GM12878 (cell line): ENCODE results near the gene WNT16. TPM values are rescaled to one million over a fixed set of nuclear protein-coding genes. Genes with fewer than 3 reads are reported as not detected.

Experiments
- ATAC-seq: fragments of 200-7000 bp; cut with Tn5 transposase; 3 replicates; pipeline ENCODE4 v1.9.1; 2020; ENCODE audit warnings: mild to moderate bottlenecking, moderate library complexity
- BruUV-seq: library from RNA; stranded (reverse); fragments of 400-500 nt; replicated peaks from 2 replicates; lab custom pipeline; 2021; lab: Mats Ljungman, UMichigan
- CTCF ChIA-PET: fragments of 300-600 bp; sonication (Branson Sonifier 250); formaldehyde crosslinking; extraction: SDS; loops from one replicate; lab custom pipeline; 2021; ENCODE audit warnings: inconsistent platforms; lab: Yijun Ruan, JAX
- POLR2A ChIA-PET: fragments of 350-600 bp; formaldehyde crosslinking; extraction: SDS; loops from one replicate; lab custom pipeline; 2021; ENCODE audit warnings: inconsistent platforms; lab: Charles Lee
- RAD21 ChIA-PET: fragments of 300-600 bp; sonication (Branson Sonifier 250); formaldehyde crosslinking; loops from one replicate; lab custom pipeline; 2023; ENCODE audit warnings: antibody characterized with exemption; ENCODE audit not compliant: unreplicated experiment; lab: Charles Lee
- SMC1A ChIA-PET: fragments of 300-600 bp; sonication (Branson Sonifier 250); formaldehyde crosslinking; loops from one replicate; lab custom pipeline; 2023; ENCODE audit not compliant: unreplicated experiment, uncharacterized antibody; lab: Charles Lee
- DNase-seq: peaks from one replicate; pipeline ENCODE4 v3.0.0-alpha.2; 2011; ENCODE audit warnings: low read depth, low spot score
- FAIRE-seq: peaks from 3 replicates; lab custom pipeline; 2011; peaks lifted over from hg19 to GRCh38; lab: Jason Lieb, UNC
- H2AFZ ChIP-seq: 2 replicates; pipeline ENCODE4 v1.6.0; 2011; ENCODE audit warnings: low read depth, low read length, control low read depth; ENCODE audit not compliant: control insufficient read depth
- H3K27ac ChIP-seq: 2 replicates; pipeline ENCODE4 v1.5.1; 2011; ENCODE audit warnings: control low read depth; ENCODE audit not compliant: control insufficient read depth, insufficient read depth
- H3K27me3 ChIP-seq, 2 experiments: replicated peaks in 1 of 2; 2 replicates each; pipeline versions ENCODE4 v1.6.0 to v1.6.1; 2011; ENCODE audit warnings: low read length in 1 of 2; ENCODE audit not compliant: control insufficient read depth in 2 of 2, insufficient read depth in 2 of 2
- H3K36me3 ChIP-seq, 2 experiments: 2 replicates each; pipeline ENCODE4 v1.5.1; 2011; ENCODE audit warnings: low read length in 1 of 2; ENCODE audit not compliant: control insufficient read depth in 2 of 2, insufficient read depth in 2 of 2
- H3K4me1 ChIP-seq: 2 replicates; pipeline ENCODE4 v1.6.1; 2011; ENCODE audit warnings: mild to moderate bottlenecking, low read length, moderate library complexity, mixed read lengths; ENCODE audit not compliant: control insufficient read depth, insufficient read depth
- H3K4me2 ChIP-seq: 2 replicates; pipeline ENCODE4 v1.6.0; 2011; ENCODE audit warnings: control low read depth; ENCODE audit not compliant: control insufficient read depth, insufficient read depth
- H3K4me3 ChIP-seq: fragments of 200-600 bp; sonication (generic); 2 replicates; pipeline ENCODE4 v1.5.1; 2016
- H3K79me2 ChIP-seq: 2 replicates; pipeline ENCODE4 v1.6.0; 2011; ENCODE audit warnings: low read length; ENCODE audit not compliant: control insufficient read depth, insufficient read depth
- H3K9ac ChIP-seq: 2 replicates; pipeline ENCODE4 v1.8.0; 2011; ENCODE audit warnings: low read length, control low read depth, mixed read lengths; ENCODE audit not compliant: control insufficient read depth, insufficient read depth
- H3K9me3 ChIP-seq: replicated peaks from 3 replicates; pipeline ENCODE4 v1.5.1; 2011; ENCODE audit warnings: mild to moderate bottlenecking, low read length; ENCODE audit not compliant: control insufficient read depth, insufficient read depth
- H4K20me1 ChIP-seq: 2 replicates; pipeline ENCODE4 v1.6.0; 2011; ENCODE audit not compliant: control insufficient read depth, insufficient read depth
- BCL3 ChIP-seq: IDR thresholded peaks from 2 replicates; pipeline ENCODE4 v1.6.1; 2011; ENCODE audit warnings: borderline replicate concordance, low read depth, mild to moderate bottlenecking, moderate library complexity, low read length; ENCODE audit not compliant: insufficient read depth, poor library complexity, severe bottlenecking
- CREB1 ChIP-seq: IDR thresholded peaks from 2 replicates; pipeline ENCODE4 v1.6.1; 2012; ENCODE audit warnings: low read depth, mild to moderate bottlenecking, inconsistent platforms
- FOS ChIP-seq: IDR thresholded peaks from 3 replicates; pipeline ENCODE4 v1.6.1; 2011; ENCODE audit warnings: borderline replicate concordance; ENCODE audit not compliant: insufficient read length; ENCODE audit errors: extremely low read depth
- JUND ChIP-seq: IDR thresholded peaks from 2 replicates; pipeline ENCODE4 v1.6.1; 2012; ENCODE audit warnings: low read depth, mild to moderate bottlenecking, low read length, improper control_type of control experiment, moderate library complexity
- MYB ChIP-seq: fragments of 150-350 bp; IDR thresholded peaks from 2 replicates; pipeline ENCODE4 v1.6.1; 2014; ENCODE audit warnings: mild to moderate bottlenecking, low read depth, low read length, borderline replicate concordance
- NFYA ChIP-seq: IDR thresholded peaks from 2 replicates; pipeline ENCODE4 v1.6.1; 2011; ENCODE audit warnings: low read depth, mild to moderate bottlenecking, low read length, improper control_type of control experiment, borderline replicate concordance
- NR2C2 ChIP-seq: IDR thresholded peaks from 2 replicates; pipeline ENCODE4 v1.6.1; 2011; ENCODE audit warnings: borderline replicate concordance, low read depth; ENCODE audit not compliant: control insufficient read depth, insufficient read length
- PAX8 ChIP-seq: fragments of 450-650 bp; IDR thresholded peaks from 2 replicates; pipeline ENCODE4 v1.6.1; 2017; ENCODE audit warnings: mild to moderate bottlenecking, moderate library complexity
- POLR2A ChIP-seq: IDR thresholded peaks from 2 replicates; pipeline ENCODE4 v1.6.1; 2011; ENCODE audit warnings: low read depth, mild to moderate bottlenecking, low read length
- SREBF2 ChIP-seq: IDR thresholded peaks from 2 replicates; pipeline ENCODE4 v1.6.1; 2012; ENCODE audit warnings: mild to moderate bottlenecking, low read length
- STAT3 ChIP-seq: IDR thresholded peaks from 2 replicates; pipeline ENCODE4 v1.6.1; 2011; ENCODE audit warnings: low read depth, low read length, improper control_type of control experiment
- ZBTB4 ChIP-seq: fragments of 450-650 bp; formaldehyde crosslinking; IDR thresholded peaks from 2 replicates; pipeline ENCODE4 v1.4.0; 2022; ENCODE audit warnings: mild to moderate bottlenecking, moderate library complexity
- ZBTB40 ChIP-seq: fragments of 450-650 bp; IDR thresholded peaks from 2 replicates; pipeline ENCODE4 v1.6.1; 2016; ENCODE audit warnings: mild to moderate bottlenecking, moderate library complexity, borderline replicate concordance
- ZNF217 ChIP-seq: fragments of 450-650 bp; IDR thresholded peaks from 2 replicates; pipeline ENCODE4 v1.6.1; 2017; ENCODE audit warnings: antibody characterized with exemption, mild to moderate bottlenecking
- ZZZ3 ChIP-seq: IDR thresholded peaks from 2 replicates; pipeline ENCODE4 v1.6.1; 2011; ENCODE audit warnings: low read depth; ENCODE audit not compliant: control insufficient read depth, insufficient read length
- WGBS: methylation state at CpG from one replicate; pipeline ENCODE4 v1.1.6; 2016; ENCODE audit warnings: low lambda C conversion rate; ENCODE audit not compliant: insufficient replicate concordance, insufficient coverage; ENCODE audit errors: missing lambda C conversion rate; 5-methylcytosine and 5-hydroxymethylcytosine counted together
- in situ Hi-C: fragments of 300-500 bp; cut with MboI; formaldehyde crosslinking; loops from 9 replicates; pipeline ENCODE4 v1.14.3; 2018; ENCODE audit warnings: mixed read lengths
- intact Hi-C: fragments of 100-400 bp; cut with micrococcal nuclease; formaldehyde crosslinking; loops from one replicate; pipeline ENCODE4 v1.14.2; 2022; ENCODE audit not compliant: unreplicated experiment
- polyA plus RNA-seq, 11 experiments: library from polyadenylated mRNA; depleted of rRNA in 4 of 11; unstranded in 6 of 11; stranded (reverse) in 5 of 11; fragments of >200 nt; fragmentation: Nextera tagmentation in 4 of 11; fragmentation: Illumina TruSeq in 1 of 11; extraction: Ambion mirVana in 4 of 11; extraction: Trizol in 1 of 11; gene quantifications; 1 replicate in 1 of 11; 2 replicates in 10 of 11; pipeline versions ENCODE4 v1.2.1 to v1.2.3, GENCODE V29; 2011 to 2016; ENCODE audit warnings: inconsistent platforms in 2 of 11, missing spikeins in 2 of 11, low read depth in 1 of 11
- total RNA-seq, 4 experiments: library from RNA; depleted of rRNA in 3 of 4; stranded (reverse); fragments of >200 nt in 3 of 4; fragmentation: Illumina TruSeq in 1 of 4; extraction: Trizol in 1 of 4; gene quantifications; 2 replicates each; pipeline versions ENCODE4 v1.2.1 to v1.2.3, GENCODE V29; 2013 to 2021

The WNT16 gene
- total and polyA plus RNA-seq, 10 of the 15 experiments (the other 5 are each of a cell fraction or from before 2014, with no cell fraction given), result 0.05 to 0.11 (median 0.06) TPM; not detected in 5

- TF ChIP-seq ZBTB4 (CRISPR knock-in tag), result no peak
- TF ChIP-seq JUND, result no peak
- no peak for TF ChIP-seq ZNF217
- no peak for TF ChIP-seq SREBF2
- TF ChIP-seq PAX8, result no peak
- TF ChIP-seq BCL3, result no peak
Observed at GRCh38 chr7:121294448-121294992, 34.3 kb upstream of the WNT16 start (continued).

GRCh38 chr7:121297843-121298242, 31.0 kb upstream of the WNT16 start:
- Histone ChIP-seq H3K4me2 (no peak overlapping the region), H3K9me3 (no peaks in the 10 kb centered on the region; the same call in 2 of the 3 replicates), H3K4me3 (no peak overlapping the region), H4K20me1 (no peaks in the 10 kb centered on the region), H3K4me1 (peaks cover 8% of the 10 kb centered on the region), H3K9ac (no peak overlapping the region), H3K27me3 (no peaks in the 10 kb centered on the region), H3K27ac (no peak overlapping the region), H3K79me2 (no peaks in the 10 kb centered on the region), H3K36me3 (no peaks in the 10 kb centered on the region), H2AFZ (no peak overlapping the region)
- no peak for FAIRE-seq
- SMC1A ChIA-PET, result interaction anchor here (1.0 kb wide), 1 partner anchor 77 kb away, joined by 3 read pairs; no protein-coding TSS in a partner anchor
- POLR2A ChIA-PET, result no interaction called here
- in situ Hi-C loops, result no loop called here
- no peak for DNase-seq
- RAD21 ChIA-PET, result no interaction called here
- intact Hi-C loops, result no loop called here
- CTCF ChIA-PET, result interaction anchor here (0.8 kb wide), 1 partner anchor 24 kb away, joined by 3 read pairs; no protein-coding TSS in a partner anchor
- BruUV-seq, result no TSS peak
- no peak for ATAC-seq
- WGBS, result 48% methylated on average over 2 of the region's 2 CpGs
- TF ChIP-seq NR2C2, result no peak
- no peak for TF ChIP-seq STAT3
- TF ChIP-seq MYB, result no peak
- TF ChIP-seq ZNF217, result no peak
- no peak for TF ChIP-seq NFYA
- TF ChIP-seq ZBTB40, result no peak
- TF ChIP-seq POLR2A, result no peak
- TF ChIP-seq CREB1, result no peak
- no peak for TF ChIP-seq ZZZ3
- TF ChIP-seq FOS, result no peak
